ENCODE measurements around the gene LIMA1. TPM values are rescaled to one million over a fixed set of nuclear protein-coding genes. Genes with fewer than 3 reads are reported as not detected.

LIMA1 gene
- total and polyA plus RNA-seq, 9 of the 15 experiments (the other 6 are each of a cell fraction or from before 2014, with no cell fraction given) = 20.2 to 37.8 (median 27.3) TPM

DNA sequence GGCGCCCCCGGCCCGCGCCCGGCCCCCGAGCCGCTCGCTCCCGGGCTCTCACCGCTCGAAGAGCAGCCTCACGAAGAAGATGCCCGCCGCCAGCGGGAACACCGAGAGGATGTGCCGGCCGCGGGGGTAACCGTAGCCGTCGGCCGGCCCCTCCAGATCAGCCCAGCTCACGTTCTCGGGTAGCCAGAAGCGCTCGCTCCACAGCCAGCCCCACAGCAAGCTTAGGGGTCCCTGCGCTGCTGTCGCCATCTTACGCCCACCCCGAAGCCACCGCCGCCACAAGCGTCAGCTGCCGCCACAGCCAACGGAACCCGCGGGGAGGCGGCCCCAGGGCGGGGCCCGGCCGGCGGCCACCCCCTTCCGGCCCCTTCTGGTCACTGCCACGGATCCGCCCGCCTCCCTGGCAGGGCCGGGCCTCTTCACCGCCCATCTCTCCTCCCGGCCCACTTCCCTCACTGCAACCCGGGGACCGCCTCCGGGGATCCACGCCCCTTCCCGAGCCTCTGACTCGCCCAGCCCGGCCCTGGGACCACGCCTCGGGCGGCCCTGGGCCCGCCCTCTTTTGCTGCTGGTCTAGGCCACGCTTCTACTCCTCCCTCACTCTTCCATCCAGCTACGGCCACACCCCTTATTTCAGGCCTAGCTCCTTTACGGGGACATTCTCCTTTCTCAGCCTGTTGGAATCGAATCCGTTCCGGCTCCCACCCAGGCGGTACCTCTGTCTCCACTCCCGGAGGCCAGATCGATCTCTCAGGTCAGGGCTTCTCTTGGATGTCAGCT is 116.1 kb downstream of the LIMA1 start, which contains the start of gene CERS5:
TSS of gene CERS5 (minus strand) at position 321 of the 780 bp plus-strand sequence. CDS start at position 249, 72 bp downstream.
- Histone ChIP-seq H3K9ac (ENCODE audit: insufficient read depth in 1 of 2, low read depth in 2 of 2, low read length in 2 of 2) (peak within 1 kb of the TSS; percentile 82 to 99), H3K4me2 (ENCODE audit: insufficient read depth, low read length) (peak within 1 kb of the TSS; percentile 98), H3K4me1 (replicated peaks in 1 of 2; ENCODE audit: control insufficient read depth in 2 of 2, insufficient read depth in 2 of 2, low read length in 2 of 2) (peaks cover 3 to 28% of the 10 kb centered on the region in 2 experiments; a peak in 4 of 5 replicates), H3K9me3 (replicated peaks; ENCODE audit: control insufficient read depth, insufficient read depth, low read depth, low read length) (no peaks in the 10 kb centered on the region), H3K79me2 (ENCODE audit: control insufficient read depth, insufficient read depth, low read length) (peaks cover 28% of the 10 kb centered on the region), H3K36me3 (ENCODE audit: control insufficient read depth, insufficient read depth, low read length) (peaks cover 6% of the 10 kb centered on the region; the same call in 1 of the 3 replicates), H3K9me1 (ENCODE audit: control insufficient read depth, insufficient read depth, low read length) (no peaks in the 10 kb centered on the region), H3K4me3 (peak within 1 kb of the TSS; percentile 97), H3K27me3 (ENCODE audit: control insufficient read depth in 2 of 2, insufficient read depth in 2 of 2, low read length in 2 of 2) (no peaks in the 10 kb centered on the region), H2AFZ (ENCODE audit: low read depth, low read length) (peak within 1 kb of the TSS; percentile 100), H3K27ac (ENCODE audit: extremely low read depth, low read depth, low read length) (peak within 1 kb of the TSS; percentile 84), H4K20me1 (replicated peaks; ENCODE audit: control insufficient read depth, insufficient read depth, low read length) (no peaks in the 10 kb centered on the region)
- BruUV-seq (replicated peaks) = no TSS peak
- ATAC-seq (peak; percentile 99), DNase-seq (ENCODE audit: extremely low read depth in 1 of 4, low spot score in 3 of 4) (peak; percentile 97 to 99 (median 98)), FAIRE-seq (peak; percentile 95)
- ChIA-PET CTCF (ENCODE audit: low intra/inter-chr PET ratio) (interaction anchor here (1.0 kb wide), 1 partner anchor 8 kb away, joined by 4 read pairs; no protein-coding TSS in a partner anchor), POLR2A (interaction anchor here (0.5 to 1.9 kb wide), 20 partner anchors 11 to 187 kb away, joined by 3 to 11 read pairs (median 4); partner anchors contain the start of genes COX14 and SMARCD1)
- intact Hi-C loops (cut with micrococcal nuclease) = no loop called here
- WGBS (ENCODE audit: insufficient coverage, low coverage, missing lambda C conversion rate) = under 1% methylated on average over 57 of the region's 70 CpGs
- in situ Hi-C loops (cut with MboI) = loop anchor here (5.0 kb wide), 1 partner anchor 200 kb away; no protein-coding TSS in a partner anchor
- TF ChIP-seq YY1 (IDR thresholded peaks at IDR 0.05; ENCODE audit: borderline replicate concordance in 1 of 3, control insufficient read depth in 1 of 3, extremely low read depth in 1 of 3, insufficient read depth in 3 of 3, insufficient read length in 1 of 3, insufficient replicate concordance in 2 of 3, low read depth in 1 of 3, low read length in 2 of 3) (peak; percentile 38 to 87 (median 86)), XRCC5 (IDR thresholded peaks at IDR 0.05; ENCODE audit: low read depth, low read length) (peak; percentile 65), RFX7 (CRISPR knock-in tag; IDR thresholded peaks at IDR 0.05) (no peak), U2AF1 (optimal IDR thresholded peaks at IDR 0.05; ENCODE audit: low read depth, low read length) (no peak), KDM4B (IDR thresholded peaks at IDR 0.05; ENCODE audit: borderline replicate concordance in 2 of 2, low read depth in 1 of 2) (no peak), ZNF408 (CRISPR knock-in tag; IDR thresholded peaks at IDR 0.05; ENCODE audit: low read depth) (no peak), HNRNPLL (IDR thresholded peaks at IDR 0.05; ENCODE audit: low read depth, low read length, poor library complexity, severe bottlenecking) (peak; percentile 94), CBX2 (IDR thresholded peaks at IDR 0.05; ENCODE audit: insufficient read depth, low read length, poor library complexity, severe bottlenecking) (no peak), ZBTB17 (CRISPR knock-in tag; IDR thresholded peaks at IDR 0.05) (no peak), KLF16 (IDR thresholded peaks at IDR 0.05) (no peak)
- TF ChIP-seq, protein P1, sequence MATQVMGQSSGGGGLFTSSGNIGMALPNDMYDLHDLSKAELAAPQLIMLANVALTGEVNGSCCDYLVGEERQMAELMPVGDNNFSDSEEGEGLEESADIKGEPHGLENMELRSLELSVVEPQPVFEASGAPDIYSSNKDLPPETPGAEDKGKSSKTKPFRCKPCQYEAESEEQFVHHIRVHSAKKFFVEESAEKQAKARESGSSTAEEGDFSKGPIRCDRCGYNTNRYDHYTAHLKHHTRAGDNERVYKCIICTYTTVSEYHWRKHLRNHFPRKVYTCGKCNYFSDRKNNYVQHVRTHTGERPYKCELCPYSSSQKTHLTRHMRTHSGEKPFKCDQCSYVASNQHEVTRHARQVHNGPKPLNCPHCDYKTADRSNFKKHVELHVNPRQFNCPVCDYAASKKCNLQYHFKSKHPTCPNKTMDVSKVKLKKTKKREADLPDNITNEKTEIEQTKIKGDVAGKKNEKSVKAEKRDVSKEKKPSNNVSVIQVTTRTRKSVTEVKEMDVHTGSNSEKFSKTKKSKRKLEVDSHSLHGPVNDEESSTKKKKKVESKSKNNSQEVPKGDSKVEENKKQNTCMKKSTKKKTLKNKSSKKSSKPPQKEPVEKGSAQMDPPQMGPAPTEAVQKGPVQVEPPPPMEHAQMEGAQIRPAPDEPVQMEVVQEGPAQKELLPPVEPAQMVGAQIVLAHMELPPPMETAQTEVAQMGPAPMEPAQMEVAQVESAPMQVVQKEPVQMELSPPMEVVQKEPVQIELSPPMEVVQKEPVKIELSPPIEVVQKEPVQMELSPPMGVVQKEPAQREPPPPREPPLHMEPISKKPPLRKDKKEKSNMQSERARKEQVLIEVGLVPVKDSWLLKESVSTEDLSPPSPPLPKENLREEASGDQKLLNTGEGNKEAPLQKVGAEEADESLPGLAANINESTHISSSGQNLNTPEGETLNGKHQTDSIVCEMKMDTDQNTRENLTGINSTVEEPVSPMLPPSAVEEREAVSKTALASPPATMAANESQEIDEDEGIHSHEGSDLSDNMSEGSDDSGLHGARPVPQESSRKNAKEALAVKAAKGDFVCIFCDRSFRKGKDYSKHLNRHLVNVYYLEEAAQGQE (IDR thresholded peaks at IDR 0.05; ENCODE audit: borderline replicate concordance) = 0 out of 2 replicates have a peak, but pooled peaks have one; percentile 25
- TF ChIP-seq, protein P1 (CRISPR knock-in tag; IDR thresholded peaks at IDR 0.05; ENCODE audit: low read depth) = no peak
